HCT116 (cell line): Measurements from ENCODE around the gene CDC42EP5. TPM values are rescaled to one million over a fixed set of nuclear protein-coding genes. Genes with fewer than 3 reads are reported as not detected.
"Not testable (repeated sequence)": the region's sequence is repeated elsewhere in the genome, so short reads cannot be mapped to it uniquely, and the experiment has no call there.

Experiments
- ATAC-seq: fragments of 200-7000 bp; cut with Tn5 transposase; 2 replicates; pipeline ENCODE4 v1.9.1; 2020; ENCODE audit warnings: mild to moderate bottlenecking, moderate library complexity
- BruUV-seq: library from RNA; stranded (reverse); fragments of 400-500 nt; replicated peaks from 2 replicates; lab custom pipeline; 2021; lab: Mats Ljungman, UMichigan
- CTCF ChIA-PET: fragments of 300-600 bp; sonication (Branson Sonifier 250); formaldehyde crosslinking; loops from one replicate; lab custom pipeline; 2021; ENCODE audit warnings: antibody characterized with exemption; lab: Charles Lee
- POLR2A ChIA-PET: fragments of 300-600, 350-600 bp; sonication (Branson Sonifier 250); formaldehyde crosslinking; loops from one replicate; lab custom pipeline; 2021; ENCODE audit warnings: antibody characterized with exemption; lab: Charles Lee
- RAD21 ChIA-PET, 2 experiments: fragments of 300-600 bp; sonication (Branson Sonifier 250); formaldehyde crosslinking; loops; one replicate each; lab custom pipeline; 2023; ENCODE audit warnings: low total read pairs in 2 of 2; ENCODE audit not compliant: uncharacterized antibody in 2 of 2, unreplicated experiment in 2 of 2, low non-redundant PET in 1 of 2; lab: Charles Lee
- DNase-seq: peaks from one replicate; pipeline ENCODE4 v3.0.0-alpha.2; 2010; ENCODE audit warnings: low read depth, low spot score
- H2AFZ ChIP-seq: fragments of 200-600 bp; shearing (Covaris generic), sonication (generic); 2 replicates; pipeline ENCODE4 v1.6.1; 2017; ENCODE audit warnings: low read depth, mixed run types, mixed read lengths, antibody characterized with exemption, low read length; ENCODE audit not compliant: poor library complexity, severe bottlenecking
- H3K27ac ChIP-seq: 2 replicates; pipeline ENCODE4 v1.5.1; 2012; ENCODE audit warnings: low read depth, low read length
- H3K27me3 ChIP-seq: fragments of 200-600 bp; sonication (generic); 2 replicates; pipeline ENCODE4 v1.6.1; 2016; ENCODE audit warnings: mixed run types, low read length, mixed read lengths; ENCODE audit not compliant: insufficient read depth
- H3K36me3 ChIP-seq, 2 experiments: fragments of 200-500 bp in 1 of 2; fragments of 200-600 bp in 1 of 2; sonication (Bioruptor generic) in 1 of 2; sonication (generic) in 1 of 2; 2 replicates each; pipeline versions ENCODE4 v1.5.1 to v1.6.1; 2014 to 2016; ENCODE audit warnings: low read length in 2 of 2, inconsistent platforms in 1 of 2, mixed read lengths in 1 of 2, mixed run types in 1 of 2; ENCODE audit not compliant: insufficient read depth in 2 of 2, control insufficient read depth in 1 of 2
- H3K4me1 ChIP-seq, 2 experiments: fragments of 200-600 bp in 1 of 2; sonication (generic) in 1 of 2; 2 replicates each; pipeline versions ENCODE4 v1.5.1 to v1.6.1; 2012 to 2017; ENCODE audit warnings: low read length in 2 of 2, inconsistent platforms in 1 of 2, mild to moderate bottlenecking in 1 of 2, mixed read lengths in 1 of 2, mixed run types in 1 of 2, moderate library complexity in 1 of 2; ENCODE audit not compliant: insufficient read depth in 2 of 2, control insufficient read depth in 1 of 2
- H3K4me2 ChIP-seq: fragments of 200-600 bp; sonication (generic); 2 replicates; pipeline ENCODE4 v1.6.1; 2017; ENCODE audit warnings: mixed run types, low read length, mixed read lengths
- H3K4me3 ChIP-seq, 2 experiments: fragments of 200-600 bp in 1 of 2; sonication (generic) in 1 of 2; replicated peaks in 1 of 2; 2 replicates each; pipeline ENCODE4 v1.5.1; 2011 to 2016; ENCODE audit warnings: low read length in 2 of 2, control low read depth in 1 of 2, low read depth in 1 of 2, mild to moderate bottlenecking in 1 of 2, mixed read lengths in 1 of 2, mixed run types in 1 of 2
- H3K79me2 ChIP-seq: fragments of 200-600 bp; sonication (generic); 2 replicates; pipeline ENCODE4 v1.6.1; 2017; ENCODE audit warnings: mild to moderate bottlenecking, mixed run types, low read length, moderate library complexity, mixed read lengths; ENCODE audit not compliant: insufficient read depth
- H3K9ac ChIP-seq: fragments of 200-600 bp; sonication (generic); 2 replicates; pipeline ENCODE4 v1.6.1; 2016; ENCODE audit warnings: low read length, mixed read lengths
- H3K9me2 ChIP-seq: fragments of 200-600 bp; sonication (generic), shearing (Covaris generic); 2 replicates; pipeline ENCODE4 v1.6.1; 2017; ENCODE audit warnings: mixed run types, mild to moderate bottlenecking, moderate library complexity; ENCODE audit not compliant: insufficient read depth
- H3K9me3 ChIP-seq, 2 experiments: fragments of 200-500 bp in 1 of 2; fragments of 200-600 bp in 1 of 2; sonication (Bioruptor generic) in 1 of 2; sonication (generic) in 1 of 2; 2 replicates each; pipeline ENCODE4 v1.6.1; 2014 to 2017; ENCODE audit warnings: low read length in 2 of 2, mixed read lengths in 2 of 2, inconsistent platforms in 1 of 2, low read depth in 1 of 2, mild to moderate bottlenecking in 1 of 2, mixed run types in 1 of 2, moderate library complexity in 1 of 2; ENCODE audit not compliant: control insufficient read depth in 1 of 2, insufficient read depth in 1 of 2
- H4K20me1 ChIP-seq: fragments of 200-600 bp; sonication (generic), shearing (Covaris generic); 2 replicates; pipeline ENCODE4 v1.6.1; 2017; ENCODE audit warnings: mixed run types, mild to moderate bottlenecking, moderate library complexity; ENCODE audit not compliant: insufficient read depth
- RAD21 ChIP-seq: IDR thresholded peaks from 2 replicates; pipeline ENCODE4 v1.6.1; 2012; ENCODE audit warnings: low read depth, mild to moderate bottlenecking
- intact Hi-C: fragments of 100-400 bp; cut with micrococcal nuclease; formaldehyde crosslinking; loops from 2 replicates; pipeline ENCODE4 v1.10.0; 2022
- total RNA-seq: library from RNA; stranded (reverse); gene quantifications from one replicate; pipeline ENCODE4 v1.2.1, GENCODE V29; 2021; ENCODE audit not compliant: unreplicated experiment
- TF ChIP-seq, protein P1 (sequence below): IDR thresholded peaks from 2 replicates; pipeline ENCODE4 v1.6.1; 2012; ENCODE audit warnings: low read depth
- TF ChIP-seq, protein P2 (sequence below): IDR thresholded peaks from 2 replicates; pipeline ENCODE4 v1.6.1; 2012

CDC42EP5 gene
- total RNA-seq, 1 experiment from 2014 or later, result 0.64 TPM

DNA sequence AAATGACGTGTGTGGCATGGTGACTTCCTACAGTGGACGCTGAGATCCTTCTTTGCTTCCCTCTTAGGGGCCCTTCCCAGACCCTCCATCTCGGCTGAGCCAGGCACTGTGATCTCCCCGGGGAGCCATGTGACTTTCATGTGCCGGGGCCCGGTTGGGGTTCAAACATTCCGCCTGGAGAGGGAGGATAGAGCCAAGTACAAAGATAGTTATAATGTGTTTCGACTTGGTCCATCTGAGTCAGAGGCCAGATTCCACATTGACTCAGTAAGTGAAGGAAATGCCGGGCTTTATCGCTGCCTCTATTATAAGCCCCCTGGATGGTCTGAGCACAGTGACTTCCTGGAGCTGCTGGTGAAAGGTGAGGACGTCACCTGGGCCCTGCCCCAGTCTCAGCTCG lies 34.7 kb upstream of the CDC42EP5 start:
- no peaks in the 10 kb centered on the region for H3K9me2 ChIP-seq
- H3K36me3 ChIP-seq, result no peaks in the 10 kb centered on the region
- POLR2A ChIA-PET, result no interaction called here
- H3K27me3 ChIP-seq, result no peaks in the 10 kb centered on the region
- ATAC-seq (no peak), DNase-seq (no peak)
- RAD21 ChIA-PET, result no interaction called here
- H4K20me1 ChIP-seq, result no peaks in the 10 kb centered on the region
- no peak overlapping the region for H3K4me2 ChIP-seq
- TF ChIP-seq RAD21, result no peak
- TF ChIP-seq, protein P1, sequence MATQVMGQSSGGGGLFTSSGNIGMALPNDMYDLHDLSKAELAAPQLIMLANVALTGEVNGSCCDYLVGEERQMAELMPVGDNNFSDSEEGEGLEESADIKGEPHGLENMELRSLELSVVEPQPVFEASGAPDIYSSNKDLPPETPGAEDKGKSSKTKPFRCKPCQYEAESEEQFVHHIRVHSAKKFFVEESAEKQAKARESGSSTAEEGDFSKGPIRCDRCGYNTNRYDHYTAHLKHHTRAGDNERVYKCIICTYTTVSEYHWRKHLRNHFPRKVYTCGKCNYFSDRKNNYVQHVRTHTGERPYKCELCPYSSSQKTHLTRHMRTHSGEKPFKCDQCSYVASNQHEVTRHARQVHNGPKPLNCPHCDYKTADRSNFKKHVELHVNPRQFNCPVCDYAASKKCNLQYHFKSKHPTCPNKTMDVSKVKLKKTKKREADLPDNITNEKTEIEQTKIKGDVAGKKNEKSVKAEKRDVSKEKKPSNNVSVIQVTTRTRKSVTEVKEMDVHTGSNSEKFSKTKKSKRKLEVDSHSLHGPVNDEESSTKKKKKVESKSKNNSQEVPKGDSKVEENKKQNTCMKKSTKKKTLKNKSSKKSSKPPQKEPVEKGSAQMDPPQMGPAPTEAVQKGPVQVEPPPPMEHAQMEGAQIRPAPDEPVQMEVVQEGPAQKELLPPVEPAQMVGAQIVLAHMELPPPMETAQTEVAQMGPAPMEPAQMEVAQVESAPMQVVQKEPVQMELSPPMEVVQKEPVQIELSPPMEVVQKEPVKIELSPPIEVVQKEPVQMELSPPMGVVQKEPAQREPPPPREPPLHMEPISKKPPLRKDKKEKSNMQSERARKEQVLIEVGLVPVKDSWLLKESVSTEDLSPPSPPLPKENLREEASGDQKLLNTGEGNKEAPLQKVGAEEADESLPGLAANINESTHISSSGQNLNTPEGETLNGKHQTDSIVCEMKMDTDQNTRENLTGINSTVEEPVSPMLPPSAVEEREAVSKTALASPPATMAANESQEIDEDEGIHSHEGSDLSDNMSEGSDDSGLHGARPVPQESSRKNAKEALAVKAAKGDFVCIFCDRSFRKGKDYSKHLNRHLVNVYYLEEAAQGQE, result no peak
- TF ChIP-seq, protein P2, sequence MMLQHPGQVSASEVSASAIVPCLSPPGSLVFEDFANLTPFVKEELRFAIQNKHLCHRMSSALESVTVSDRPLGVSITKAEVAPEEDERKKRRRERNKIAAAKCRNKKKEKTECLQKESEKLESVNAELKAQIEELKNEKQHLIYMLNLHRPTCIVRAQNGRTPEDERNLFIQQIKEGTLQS, result no peak
- H3K4me3 ChIP-seq, result no peak overlapping the region
- intact Hi-C loops, result no loop called here
- no peak overlapping the region for H3K9ac ChIP-seq
- no peak overlapping the region for H3K27ac ChIP-seq
- CTCF ChIA-PET, result no interaction called here
- H2AFZ ChIP-seq, result no peak overlapping the region
- H3K79me2 ChIP-seq, result no peaks in the 10 kb centered on the region
- H3K9me3 ChIP-seq, result no peaks in the 10 kb centered on the region
- H3K4me1 ChIP-seq, result peaks cover 0 to 8% of the 10 kb centered on the region in 2 experiments; a peak in 2 of 4 replicates
- no TSS peak for BruUV-seq

DNA sequence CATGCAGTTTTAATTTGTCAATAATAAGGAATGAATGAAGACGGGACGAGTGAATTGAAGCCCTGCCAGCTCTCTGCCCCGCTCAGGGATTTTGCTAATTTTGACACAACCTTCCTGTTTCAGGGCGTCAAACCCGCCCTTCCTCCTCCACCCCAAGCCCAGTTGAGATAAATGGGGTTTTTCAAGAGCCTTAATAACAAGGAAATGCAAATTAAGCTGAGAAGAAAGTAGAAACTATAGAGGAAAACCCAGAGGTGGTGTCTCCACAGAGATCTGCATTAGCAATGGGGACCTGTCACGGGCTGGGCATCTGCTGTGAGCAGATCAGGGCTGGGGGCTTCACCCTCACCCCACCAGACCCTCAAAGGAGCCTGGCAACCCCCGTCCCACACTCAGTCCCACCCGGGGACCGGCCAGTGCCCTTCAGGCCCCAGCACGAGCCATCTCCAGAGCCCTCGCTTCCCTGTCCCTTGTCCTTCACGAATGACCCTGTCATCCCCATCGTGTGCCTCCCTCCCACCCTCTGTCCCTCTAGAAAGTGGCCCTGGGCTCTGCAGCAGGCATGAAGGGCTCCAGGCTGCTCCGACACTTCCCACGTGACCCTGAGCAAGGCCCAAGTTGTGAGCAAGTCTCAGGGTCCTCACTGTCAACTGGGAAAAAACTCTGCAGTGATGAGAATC lies 34.1 kb upstream of the CDC42EP5 start:
- H3K9ac ChIP-seq, H3K79me2 ChIP-seq, H3K27ac ChIP-seq, H3K9me3 ChIP-seq, H3K4me3 ChIP-seq, intact Hi-C loops, H3K27me3 ChIP-seq, ATAC-seq, H3K4me2 ChIP-seq, H3K4me1 ChIP-seq, H3K9me2 ChIP-seq, H4K20me1 ChIP-seq, H2AFZ ChIP-seq, RAD21 ChIA-PET, DNase-seq, BruUV-seq, POLR2A ChIA-PET, CTCF ChIA-PET, H3K36me3 ChIP-seq: not testable (repeated sequence)
